Stimulated activated CD4-positive, alpha-beta T cell treated with anti-CD3 and anti-CD28 coated beads, Interleukin-4, amount 100 ng/mL, for 24 hours (primary cell): ENCODE data around the gene TSEN54.

Experiments used
- DNase-seq: peaks from one replicate; pipeline ENCODE4 v3.0.0-alpha.2; 2020

TSEN54 gene

GRCh38 chr17:75570034-75570676 lies 53.8 kb downstream of the TSEN54 start:
- DNase-seq: no peak

- no peak for DNase-seq
Measured at GRCh38 chr17:75570772-75571171, 54.4 kb downstream of the TSEN54 start.

DNA sequence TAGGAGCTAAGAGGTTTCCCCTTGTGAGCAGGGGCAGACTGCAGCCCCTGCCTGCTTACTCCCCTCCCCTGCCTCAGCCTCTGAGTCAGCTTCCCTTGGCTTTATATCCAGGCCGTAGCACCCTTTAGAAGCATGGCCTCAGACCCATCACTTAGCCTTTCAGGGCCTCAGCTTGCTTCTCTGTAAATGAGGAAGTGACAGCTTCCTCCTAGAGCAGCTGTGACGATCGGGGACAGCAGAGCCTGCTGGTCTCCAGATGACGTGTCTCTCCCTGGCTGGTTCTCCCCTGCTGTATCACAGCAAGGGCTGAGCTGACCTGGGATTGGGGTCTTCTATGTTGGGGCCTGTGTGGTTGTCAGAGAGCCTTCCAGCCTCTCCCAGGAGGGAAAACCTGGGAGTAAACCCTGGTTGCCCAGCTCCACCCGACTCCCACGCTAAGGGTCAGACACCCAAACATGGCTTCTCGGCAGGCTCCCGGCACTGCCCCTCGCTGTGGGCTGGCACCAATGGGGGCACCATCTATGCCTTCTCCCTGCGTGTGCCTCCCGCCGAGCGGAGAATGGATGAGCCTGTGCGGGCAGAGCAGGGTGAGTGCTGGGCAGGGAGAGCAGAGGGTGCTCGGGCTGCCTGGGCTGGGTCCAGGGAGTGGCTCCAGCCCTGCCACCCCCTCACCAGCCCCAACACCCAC lies 55.0 kb downstream of the TSEN54 start:
- no peak for DNase-seq

DNA sequence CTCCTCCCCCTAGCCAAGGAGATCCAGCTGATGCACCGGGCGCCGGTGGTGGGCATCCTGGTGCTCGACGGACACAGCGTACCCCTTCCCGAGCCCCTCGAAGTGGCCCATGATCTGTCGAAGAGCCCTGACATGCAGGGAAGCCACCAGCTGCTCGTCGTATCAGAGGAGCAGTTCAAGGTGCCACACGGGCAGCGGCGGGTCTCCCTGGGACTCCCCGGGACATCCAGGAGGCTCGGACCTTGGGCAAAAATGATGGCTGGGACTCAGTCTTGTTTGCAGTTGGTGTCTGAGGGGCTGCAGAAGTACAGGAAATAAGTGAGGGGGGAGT lies 55.5 kb downstream of the TSEN54 start:
- no peak for DNase-seq

DNA sequence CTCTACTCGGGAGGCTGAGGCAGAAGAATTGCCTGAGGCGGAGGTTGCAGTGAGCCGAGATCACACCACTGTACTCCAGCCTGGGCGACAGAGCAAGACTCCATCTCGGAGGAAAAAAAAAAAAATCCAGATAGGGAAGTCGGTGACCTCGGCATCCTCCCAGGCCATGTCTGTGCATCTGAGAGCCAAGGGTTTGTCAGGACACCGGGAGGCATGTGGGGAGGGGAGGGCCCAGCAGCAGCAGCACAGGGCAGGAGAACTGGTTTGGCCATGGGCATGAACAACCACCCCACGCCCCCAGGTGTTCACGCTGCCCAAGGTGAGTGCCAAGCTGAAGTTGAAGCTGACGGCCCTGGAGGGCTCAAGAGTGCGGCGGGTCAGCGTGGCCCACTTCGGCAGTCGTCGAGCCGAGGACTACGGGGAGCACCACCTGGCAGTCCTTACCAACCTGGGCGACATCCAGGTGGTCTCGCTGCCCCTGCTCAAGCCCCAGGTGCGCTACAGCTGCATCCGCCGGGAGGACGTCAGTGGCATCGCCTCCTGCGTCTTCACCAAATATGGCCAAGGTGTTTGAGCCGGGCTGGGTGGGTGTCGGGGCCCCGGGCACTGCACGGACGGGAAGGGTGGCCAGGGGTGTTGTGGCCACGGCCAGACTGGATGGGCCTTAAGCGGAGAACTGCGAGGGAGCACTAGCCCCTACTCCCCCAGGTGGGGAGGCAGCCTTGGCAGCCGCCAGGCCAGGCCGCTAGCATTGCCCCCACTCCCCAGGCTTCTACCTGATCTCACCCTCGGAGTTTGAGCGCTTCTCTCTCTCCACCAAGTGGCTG lies 56.6 kb downstream of the TSEN54 start:
- no peak for DNase-seq

DNA sequence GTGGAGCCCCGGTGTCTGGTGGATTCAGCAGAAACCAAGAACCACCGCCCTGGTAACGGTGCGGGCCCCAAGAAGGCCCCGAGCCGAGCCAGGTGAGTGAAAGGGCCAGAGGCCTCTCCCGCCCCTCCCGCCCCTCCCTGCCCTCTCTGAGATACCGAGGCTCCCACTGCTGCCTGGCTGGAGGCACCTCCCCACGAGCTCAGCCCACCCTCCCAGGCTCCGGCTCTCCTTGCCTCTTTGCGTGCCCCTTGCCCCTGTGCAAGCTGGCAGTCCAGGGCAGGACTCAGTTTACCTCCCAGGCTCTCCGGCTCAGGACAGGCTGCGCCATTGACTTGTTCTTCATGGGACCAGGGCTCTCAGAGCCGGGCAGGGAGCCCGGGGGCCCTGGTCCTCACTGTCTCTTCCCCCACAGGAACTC lies 57.2 kb downstream of the TSEN54 start:
- no peak for DNase-seq

- no peak for DNase-seq
Measured at GRCh38 chr17:75573994-75574393, 57.7 kb downstream of the TSEN54 start.
